Endothelial cell of umbilical vein (primary cell): ENCODE measurements around the gene CLIP1. TPM values are rescaled to one million over a fixed set of nuclear protein-coding genes. Genes with fewer than 3 reads are reported as not detected.

Experiments used
- BruUV-seq: library from RNA; stranded (reverse); fragments of 400-500 nt; replicated peaks from 2 replicates; lab custom pipeline; 2021; lab: Mats Ljungman, UMichigan
- CTCF ChIA-PET: fragments of 300-600, 350-600 bp; sonication (Branson Sonifier 250); formaldehyde crosslinking; loops from one replicate; lab custom pipeline; 2021; ENCODE audit warnings: antibody characterized with exemption, inconsistent platforms; lab: Charles Lee
- POLR2A ChIA-PET: fragments of 300-600, 350-600 bp; sonication (Branson Sonifier 250); formaldehyde crosslinking; loops from one replicate; lab custom pipeline; 2021; ENCODE audit warnings: antibody characterized with exemption, inconsistent platforms; lab: Charles Lee
- DNase-seq: peaks from one replicate; pipeline ENCODE4 v3.0.0-alpha.2; 2011; ENCODE audit warnings: low read depth, low spot score
- FAIRE-seq: peaks from 2 replicates; lab custom pipeline; 2011; peaks lifted over from hg19 to GRCh38; lab: Jason Lieb, UNC
- H2AFZ ChIP-seq: 2 replicates; pipeline ENCODE4 v1.6.0; 2012; ENCODE audit warnings: low read depth, low read length, control low read depth, inconsistent platforms
- H3K27ac ChIP-seq: 2 replicates; pipeline ENCODE4 v1.5.1; 2011; ENCODE audit warnings: low read depth, mild to moderate bottlenecking, control low read depth, low read length, moderate library complexity; ENCODE audit not compliant: insufficient read depth
- H3K27me3 ChIP-seq, 2 experiments: 2 replicates each; pipeline versions ENCODE4 v1.6.0 to v1.6.1; 2011; ENCODE audit warnings: low read length in 2 of 2, mixed read lengths in 1 of 2; ENCODE audit not compliant: control insufficient read depth in 2 of 2, insufficient read depth in 2 of 2
- H3K36me3 ChIP-seq, 2 experiments: 2 replicates in 1 of 2; 3 replicates in 1 of 2; pipeline ENCODE4 v1.5.1; 2011; ENCODE audit warnings: low read length in 2 of 2, mild to moderate bottlenecking in 1 of 2, moderate library complexity in 1 of 2; ENCODE audit not compliant: control insufficient read depth in 2 of 2, insufficient read depth in 2 of 2; ENCODE audit errors: extremely low read depth in 1 of 2
- H3K4me1 ChIP-seq: 3 replicates; pipeline ENCODE4 v1.5.1; 2011; ENCODE audit warnings: mild to moderate bottlenecking, low read length; ENCODE audit not compliant: control insufficient read depth, insufficient read depth; ENCODE audit errors: extremely low read depth
- H3K4me2 ChIP-seq: 2 replicates; pipeline ENCODE4 v1.6.1; 2011; ENCODE audit warnings: low read length, control low read depth, mixed read lengths; ENCODE audit not compliant: insufficient read depth
- H3K4me3 ChIP-seq, 3 experiments: fragments of 200-600 bp in 1 of 3; sonication (generic), shearing (Covaris generic) in 1 of 3; replicated peaks in 1 of 3; 2 replicates each; pipeline ENCODE4 v1.5.1; 2011 to 2016; ENCODE audit warnings: control low read depth in 3 of 3, low read length in 3 of 3, mild to moderate bottlenecking in 2 of 3, inconsistent platforms in 1 of 3, low read depth in 1 of 3, moderate library complexity in 1 of 3; ENCODE audit not compliant: insufficient read depth in 1 of 3
- H3K79me2 ChIP-seq: 2 replicates; pipeline ENCODE4 v1.6.0; 2012; ENCODE audit warnings: low read length, inconsistent platforms; ENCODE audit not compliant: control insufficient read depth, insufficient read depth
- H3K9ac ChIP-seq: replicated peaks from 2 replicates; pipeline ENCODE3; 2011; ENCODE audit warnings: low read length, control low read depth; ENCODE audit not compliant: insufficient read depth; ENCODE audit errors: extremely low read depth
- H3K9me1 ChIP-seq: replicated peaks from 3 replicates; pipeline ENCODE4 v1.6.0; 2011; ENCODE audit warnings: mild to moderate bottlenecking, low read length; ENCODE audit not compliant: control insufficient read depth, insufficient read depth; ENCODE audit errors: extremely low read depth
- H3K9me3 ChIP-seq: replicated peaks from 2 replicates; pipeline ENCODE4 v1.5.1; 2012; ENCODE audit warnings: low read length, inconsistent platforms; ENCODE audit not compliant: control insufficient read depth, insufficient read depth
- H4K20me1 ChIP-seq: replicated peaks from 2 replicates; pipeline ENCODE3; 2011; ENCODE audit warnings: mild to moderate bottlenecking, low read length; ENCODE audit not compliant: control insufficient read depth, insufficient read depth; ENCODE audit errors: extremely low read depth
- EZH2 ChIP-seq: IDR thresholded peaks from 2 replicates; pipeline ENCODE4 v1.6.1; 2012; ENCODE audit warnings: borderline replicate concordance, low read depth, mild to moderate bottlenecking, moderate library complexity, low read length, inconsistent platforms; ENCODE audit not compliant: severe bottlenecking
- FOS ChIP-seq: IDR thresholded peaks from 2 replicates; pipeline ENCODE4 v1.6.1; 2011; ENCODE audit warnings: mild to moderate bottlenecking, low read length, moderate library complexity, borderline replicate concordance; ENCODE audit not compliant: insufficient read depth
- GATA2 ChIP-seq: IDR thresholded peaks from 2 replicates; pipeline ENCODE4 v1.7.0; 2011; ENCODE audit warnings: low read depth, mild to moderate bottlenecking, moderate library complexity, mixed read lengths, low read length; ENCODE audit not compliant: insufficient read length, insufficient read depth
- JUN ChIP-seq: IDR thresholded peaks from 2 replicates; pipeline ENCODE4 v1.6.1; 2011; ENCODE audit warnings: borderline replicate concordance, low read depth; ENCODE audit not compliant: insufficient read length, insufficient read depth
- MYC ChIP-seq: IDR thresholded peaks from one replicate; pipeline ENCODE4 v1.6.1; 2011; ENCODE audit warnings: mild to moderate bottlenecking, low read depth, low read length
- POLR2A ChIP-seq: IDR thresholded peaks from 2 replicates; pipeline ENCODE4 v1.6.1; 2012; ENCODE audit warnings: low read depth, mild to moderate bottlenecking, control low read depth, low read length
- POLR2AphosphoS5 ChIP-seq: IDR thresholded peaks from 2 replicates; pipeline ENCODE4 v1.6.1; 2012; ENCODE audit warnings: low read depth, mild to moderate bottlenecking, control low read depth, low read length, moderate library complexity; ENCODE audit not compliant: insufficient read depth
- dilution Hi-C: fragments of 300-500 bp; cut with MboI; formaldehyde crosslinking; loops from one replicate; pipeline ENCODE4 v1.15.0; 2019; ENCODE audit warnings: low sequenced_read_pairs; ENCODE audit not compliant: extremely low pct_ligation_motif_present
- intact Hi-C: fragments of 100-400 bp; cut with micrococcal nuclease; formaldehyde crosslinking; loops from one replicate; pipeline ENCODE4 v1.10.0; 2022
- polyA plus RNA-seq, 4 experiments: library from polyadenylated mRNA; depleted of rRNA in 3 of 4; stranded (reverse) in 3 of 4; unstranded in 1 of 4; fragments of >200 nt; gene quantifications; 2 replicates each; pipeline versions ENCODE4 v1.2.1 to v1.2.3, GENCODE V29; 2011 to 2012; ENCODE audit warnings: missing spikeins in 1 of 4
- total RNA-seq: library from RNA; stranded (reverse); gene quantifications from 2 replicates; pipeline ENCODE4 v1.2.3, GENCODE V29; 2021
- TF ChIP-seq, protein P1 (sequence below): IDR thresholded peaks from 2 replicates; pipeline ENCODE4 v1.6.1; 2011; ENCODE audit not compliant: insufficient read depth, insufficient read length
- TF ChIP-seq, protein P2 (sequence below), 2 donors: IDR thresholded peaks; 1 replicate in 1 of 2; 2 replicates in 1 of 2; pipeline ENCODE4 v1.5.1; 2011; ENCODE audit warnings: low read length in 2 of 2, mild to moderate bottlenecking in 2 of 2, moderate library complexity in 2 of 2, control low read depth in 1 of 2, inconsistent platforms in 1 of 2, low read depth in 1 of 2; ENCODE audit not compliant: insufficient read depth in 1 of 2; ENCODE audit errors: extremely low read depth in 1 of 2

CLIP1 gene
- total and polyA plus RNA-seq, 2 donors (not counting 3 experiments of a cell fraction or from before 2014, with no cell fraction given): 56.5 to 84.3 TPM

DNA sequence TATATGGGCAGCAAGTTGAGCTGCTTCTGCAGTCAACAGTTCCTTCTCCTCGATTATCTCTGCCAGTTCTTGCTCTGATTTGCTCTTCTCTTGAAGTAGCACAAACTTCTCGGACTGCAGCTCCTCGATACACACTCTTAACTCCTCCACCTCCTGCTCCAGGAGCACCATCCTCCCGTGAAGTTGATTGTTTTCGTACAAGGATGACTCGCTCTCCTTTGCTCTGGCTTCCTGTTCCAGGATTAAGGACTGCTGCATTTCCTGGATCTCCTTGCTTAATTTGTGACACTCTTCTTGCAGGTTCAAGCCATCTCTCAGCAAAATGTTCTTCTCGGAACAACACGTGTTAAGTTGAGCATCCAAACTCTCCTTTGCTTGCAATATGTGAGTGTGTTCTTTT, 100.0 kb downstream of the CLIP1 start:
- no TSS peak for BruUV-seq
- TF ChIP-seq, protein P1, sequence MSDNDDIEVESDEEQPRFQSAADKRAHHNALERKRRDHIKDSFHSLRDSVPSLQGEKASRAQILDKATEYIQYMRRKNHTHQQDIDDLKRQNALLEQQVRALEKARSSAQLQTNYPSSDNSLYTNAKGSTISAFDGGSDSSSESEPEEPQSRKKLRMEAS: no peak
- TF ChIP-seq FOS (peak; percentile 69), GATA2 (no peak)
- no peak overlapping the region for H3K9ac ChIP-seq
- peaks cover 29% of the 10 kb centered on the region for H3K4me1 ChIP-seq
- no peaks in the 10 kb centered on the region for H3K27me3 ChIP-seq
- H2AFZ ChIP-seq: no peak overlapping the region
- dilution Hi-C loops (no loop called here), intact Hi-C loops (no loop called here)
- H4K20me1 ChIP-seq: no peaks in the 10 kb centered on the region
- H3K4me2 ChIP-seq: no peak overlapping the region
- DNase-seq: peak; percentile 33
- ChIA-PET CTCF (interaction anchor here (1.0 to 4.3 kb wide), 6 partner anchors 9 to 32 kb away, joined by 3 to 30 read pairs (median 4); no protein-coding TSS in a partner anchor), POLR2A (no interaction called here)
- no peak overlapping the region for H3K27ac ChIP-seq
- H3K4me3 ChIP-seq: no peak overlapping the region
- peak; percentile 87 for FAIRE-seq
- no peaks in the 10 kb centered on the region for H3K79me2 ChIP-seq
- peaks cover 11 to 27% of the 10 kb centered on the region in 2 experiments for H3K36me3 ChIP-seq
- H3K9me1 ChIP-seq: no peaks in the 10 kb centered on the region
- no peaks in the 10 kb centered on the region for H3K9me3 ChIP-seq

- ChIA-PET POLR2A (no interaction called here), CTCF (interaction anchor here (1.1 to 1.4 kb wide), 4 partner anchors 10 to 153 kb away, joined by 3 read pairs; no protein-coding TSS in a partner anchor)
- dilution Hi-C loops: no loop called here
- Histone ChIP-seq H3K4me1 (peaks cover 21% of the 10 kb centered on the region), H3K9ac (no peak overlapping the region), H3K4me3 (no peak overlapping the region), H3K79me2 (no peaks in the 10 kb centered on the region), H3K9me3 (no peaks in the 10 kb centered on the region), H3K27ac (peak overlapping the region; percentile 22), H3K36me3 (peaks cover 17 to 29% of the 10 kb centered on the region in 2 experiments), H3K27me3 (no peaks in the 10 kb centered on the region), H3K9me1 (no peaks in the 10 kb centered on the region), H3K4me2 (no peak overlapping the region), H4K20me1 (no peaks in the 10 kb centered on the region), H2AFZ (no peak overlapping the region)
- intact Hi-C loops: no loop called here
- peak; percentile 66 for DNase-seq
- TF ChIP-seq JUN (peak; percentile 57), POLR2A (no peak), GATA2 (no peak), MYC (no peak), EZH2 (no peak), FOS (peak; percentile 62), POLR2AphosphoS5 (peak; percentile 24)
- TF ChIP-seq, protein P1: no peak
- TF ChIP-seq, protein P2, sequence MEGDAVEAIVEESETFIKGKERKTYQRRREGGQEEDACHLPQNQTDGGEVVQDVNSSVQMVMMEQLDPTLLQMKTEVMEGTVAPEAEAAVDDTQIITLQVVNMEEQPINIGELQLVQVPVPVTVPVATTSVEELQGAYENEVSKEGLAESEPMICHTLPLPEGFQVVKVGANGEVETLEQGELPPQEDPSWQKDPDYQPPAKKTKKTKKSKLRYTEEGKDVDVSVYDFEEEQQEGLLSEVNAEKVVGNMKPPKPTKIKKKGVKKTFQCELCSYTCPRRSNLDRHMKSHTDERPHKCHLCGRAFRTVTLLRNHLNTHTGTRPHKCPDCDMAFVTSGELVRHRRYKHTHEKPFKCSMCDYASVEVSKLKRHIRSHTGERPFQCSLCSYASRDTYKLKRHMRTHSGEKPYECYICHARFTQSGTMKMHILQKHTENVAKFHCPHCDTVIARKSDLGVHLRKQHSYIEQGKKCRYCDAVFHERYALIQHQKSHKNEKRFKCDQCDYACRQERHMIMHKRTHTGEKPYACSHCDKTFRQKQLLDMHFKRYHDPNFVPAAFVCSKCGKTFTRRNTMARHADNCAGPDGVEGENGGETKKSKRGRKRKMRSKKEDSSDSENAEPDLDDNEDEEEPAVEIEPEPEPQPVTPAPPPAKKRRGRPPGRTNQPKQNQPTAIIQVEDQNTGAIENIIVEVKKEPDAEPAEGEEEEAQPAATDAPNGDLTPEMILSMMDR (IDR thresholded peaks at IDR 0.05; ENCODE audit: extremely low read depth in 1 of 2, insufficient read depth in 1 of 2, low read depth in 1 of 2, low read length in 2 of 2): no peak
- FAIRE-seq: peak; percentile 92
- no TSS peak for BruUV-seq
These were observed 103.6 kb downstream of the CLIP1 start for GRCh38 chr12:122318607-122319605.
